Loucy (cell line): ENCODE measurements around the gene RGS6.

Experiments
- H2AFZ ChIP-seq: fragments of 200-600 bp; sonication (generic); 2 replicates; pipeline ENCODE4 v1.6.0; 2016; ENCODE audit warnings: antibody characterized with exemption, mild to moderate bottlenecking, low read length, moderate library complexity
- H3F3A ChIP-seq: fragments of 200-600 bp; 2 replicates; pipeline ENCODE4 v1.6.0; 2016; ENCODE audit warnings: antibody characterized with exemption, low read depth, mild to moderate bottlenecking
- H3K27me3 ChIP-seq: fragments of 200-600 bp; sonication (generic); 2 replicates; pipeline ENCODE4 v1.6.1; 2014; ENCODE audit warnings: low read length, mild to moderate bottlenecking; ENCODE audit not compliant: insufficient read depth, poor library complexity, severe bottlenecking
- H3K36me3 ChIP-seq: fragments of 200-600 bp; sonication (generic); 2 replicates; pipeline ENCODE4 v1.6.1; 2016; ENCODE audit warnings: low read length; ENCODE audit not compliant: insufficient read depth
- H3K4me1 ChIP-seq: fragments of 200-600 bp; sonication (generic); 2 replicates; pipeline ENCODE4 v1.5.1; 2014; ENCODE audit warnings: low read length, mild to moderate bottlenecking; ENCODE audit not compliant: insufficient read depth, poor library complexity, severe bottlenecking
- H3K4me2 ChIP-seq: fragments of 200-600 bp; sonication (generic); 2 replicates; pipeline ENCODE4 v1.6.0; 2014; ENCODE audit warnings: antibody characterized with exemption, low read length, low read depth, mild to moderate bottlenecking; ENCODE audit not compliant: poor library complexity, severe bottlenecking
- H3K4me3 ChIP-seq: fragments of 200-600 bp; sonication (generic); 2 replicates; pipeline ENCODE4 v1.5.1; 2014; ENCODE audit warnings: low read length, mild to moderate bottlenecking, mixed read lengths; ENCODE audit not compliant: poor library complexity, severe bottlenecking
- H3K79me2 ChIP-seq: fragments of 200-600 bp; sonication (generic); 2 replicates; pipeline ENCODE4 v1.6.1; 2014; ENCODE audit warnings: low read length; ENCODE audit not compliant: insufficient read depth
- H3K9ac ChIP-seq: fragments of 200-600 bp; sonication (generic); 2 replicates; pipeline ENCODE4 v1.6.0; 2014; ENCODE audit warnings: mild to moderate bottlenecking, low read depth, low read length, moderate library complexity; ENCODE audit not compliant: poor library complexity, severe bottlenecking
- H3K9me2 ChIP-seq: fragments of 200-600 bp; sonication (generic); replicated peaks from 2 replicates; pipeline ENCODE4 v1.6.1; 2016; ENCODE audit warnings: low read depth, low read length, mixed read lengths
- H3K9me3 ChIP-seq: fragments of 200-600 bp; sonication (generic); 2 replicates; pipeline ENCODE4 v1.6.1; 2014; ENCODE audit warnings: mild to moderate bottlenecking, antibody characterized with exemption, low read length, low read depth; ENCODE audit not compliant: insufficient read depth
- H4K20me1 ChIP-seq: fragments of 200-600 bp; sonication (generic); 2 replicates; pipeline ENCODE4 v1.6.0; 2014; ENCODE audit warnings: antibody characterized with exemption, low read length, mild to moderate bottlenecking; ENCODE audit not compliant: insufficient read depth, poor library complexity, severe bottlenecking
- CTCF ChIP-seq: fragments of 200-600 bp; sonication (generic); conservative IDR thresholded peaks from 2 replicates; pipeline ENCODE4 v1.5.1; 2014; ENCODE audit warnings: mild to moderate bottlenecking, antibody characterized with exemption, low read length
- EZH2phosphoT487 ChIP-seq: fragments of 200-600 bp; IDR thresholded peaks from 2 replicates; pipeline ENCODE4 v1.6.1; 2018; ENCODE audit warnings: antibody characterized with exemption, mild to moderate bottlenecking, moderate library complexity, borderline replicate concordance

RGS6 gene

GRCh38 chr14:71905031-71905430 is 27.2 kb upstream of the RGS6 start:
- TF ChIP-seq EZH2phosphoT487 (no peak), CTCF (no peak)
- Histone ChIP-seq H3F3A (no peaks in the 10 kb centered on the region), H3K9me3 (0 out of 2 replicates have a peak, but pooled peaks cover 2% of the 10 kb centered on the region), H3K4me3 (no peak overlapping the region), H3K9ac (no peak overlapping the region), H3K36me3 (no peaks in the 10 kb centered on the region), H3K27me3 (no peaks in the 10 kb centered on the region), H3K4me2 (no peak overlapping the region), H2AFZ (no peak overlapping the region), H3K4me1 (no peaks in the 10 kb centered on the region), H3K79me2 (no peaks in the 10 kb centered on the region), H4K20me1 (no peaks in the 10 kb centered on the region), H3K9me2 (no peaks in the 10 kb centered on the region)

GRCh38 chr14:71905860-71906259 is 26.4 kb upstream of the RGS6 start:
- Histone ChIP-seq H3K4me3 (no peak overlapping the region), H3K9ac (no peak overlapping the region), H3K4me2 (no peak overlapping the region), H3K9me3 (no peaks in the 10 kb centered on the region), H3K27me3 (no peaks in the 10 kb centered on the region), H3K36me3 (no peaks in the 10 kb centered on the region), H3F3A (no peaks in the 10 kb centered on the region), H3K4me1 (no peaks in the 10 kb centered on the region), H3K9me2 (no peaks in the 10 kb centered on the region), H3K79me2 (no peaks in the 10 kb centered on the region), H4K20me1 (no peaks in the 10 kb centered on the region), H2AFZ (no peak overlapping the region)
- no peak for TF ChIP-seq EZH2phosphoT487
- TF ChIP-seq CTCF = no peak

DNA sequence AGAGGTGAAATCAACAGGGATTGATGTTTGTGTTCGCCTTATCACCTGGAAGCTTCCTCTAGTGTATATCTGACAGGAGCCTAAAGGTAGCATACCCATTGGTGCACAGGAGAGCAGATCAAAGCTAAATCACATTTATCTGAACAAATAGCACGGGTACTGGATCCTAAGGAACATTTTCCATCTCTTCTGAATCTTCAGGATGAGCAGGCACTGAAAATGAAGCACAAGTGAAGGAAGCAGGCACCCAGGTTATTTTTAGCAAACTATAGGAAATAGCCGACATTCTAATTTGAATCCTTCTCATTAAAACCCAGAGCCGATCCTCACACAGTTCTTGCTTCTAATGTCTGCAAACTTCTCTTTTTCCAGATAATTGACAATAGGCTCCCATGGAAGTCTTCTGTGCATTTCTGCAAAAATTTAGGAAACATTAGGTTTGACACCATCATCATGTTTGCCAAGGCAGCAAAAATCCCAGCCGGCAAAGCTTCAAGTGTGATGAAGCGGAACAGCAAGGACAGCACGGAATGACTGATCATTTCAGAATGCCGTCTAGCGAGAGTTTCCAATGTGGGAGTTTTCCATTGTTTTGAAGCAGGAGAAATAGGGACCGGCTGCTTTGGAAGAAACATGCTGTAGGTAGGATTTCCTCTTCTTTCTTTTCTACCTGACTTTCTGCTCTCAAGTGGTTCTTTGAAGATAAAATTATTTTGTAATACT is 24.3 kb upstream of the RGS6 start:
- Histone ChIP-seq H3K36me3 (no peaks in the 10 kb centered on the region), H3K4me3 (no peak overlapping the region), H3K4me1 (no peaks in the 10 kb centered on the region), H3F3A (no peaks in the 10 kb centered on the region), H3K79me2 (no peaks in the 10 kb centered on the region), H4K20me1 (no peaks in the 10 kb centered on the region), H3K9me2 (no peaks in the 10 kb centered on the region), H2AFZ (no peak overlapping the region), H3K27me3 (no peaks in the 10 kb centered on the region), H3K9me3 (no peaks in the 10 kb centered on the region), H3K9ac (no peak overlapping the region), H3K4me2 (no peak overlapping the region)
- TF ChIP-seq EZH2phosphoT487 (no peak), CTCF (no peak)
